Spleen (tissue), 7 donors: Measurements from ENCODE around the gene GPHN.

Experiments
- CTCF ChIP-seq, 11 experiments: fragments of 200-600 bp in 7 of 11; fragments of 450-650 bp in 4 of 11; sonication (generic) in 4 of 11; IDR thresholded peaks in 8 of 11; conservative IDR thresholded peaks in 3 of 11; 1 replicate in 7 of 11; 2 replicates in 4 of 11; pipeline versions ENCODE4 v1.4.0 to v1.8.0; 2016 to 2021; ENCODE audit warnings: antibody characterized with exemption in 11 of 11, inconsistent platforms in 4 of 11, mild to moderate bottlenecking in 1 of 11
- POLR2A ChIP-seq, 3 donors: fragments of 450-650 bp; IDR thresholded peaks; one replicate each; pipeline ENCODE4 v1.5.1; 2017; ENCODE audit warnings: antibody characterized with exemption in 3 of 3, mild to moderate bottlenecking in 1 of 3
- donor health status: DM: no; HTN: no; CAD: no; lungs with moderate emphysema.
- donor health status: DM: no; HTN: no; CAD: no.
- donor health status: DM: no; HTN: no; CAD: no.

- TF ChIP-seq POLR2A (IDR thresholded peaks at IDR 0.05) (no peak), CTCF (IDR thresholded peaks at IDR 0.05 in 8 of 11, conservative IDR thresholded peaks at IDR 0.05 in 3 of 11) (no peak)
These were observed 720.5 kb downstream of the GPHN start for GRCh38 chr14:67228325-67228984.
